ENCODE data around the gene SYTL1. TPM values are rescaled to one million over a fixed set of nuclear protein-coding genes. Genes with fewer than 3 reads are reported as not detected.
A peak's percentile ranks its signal among the peaks of the same experiment; 100 is the strongest.

Gene SYTL1
- total and polyA plus RNA-seq, 9 of the 15 experiments (the other 6 are each of a cell fraction or from before 2014, with no cell fraction given) = 0.04 to 9.3 (median 1.7) TPM

- peak; percentile 52 for TF ChIP-seq VEZF1 (CRISPR knock-in tag; IDR thresholded peaks at IDR 0.05)
- no peak for TF ChIP-seq ELF1 (tag; IDR thresholded peaks at IDR 0.05)
- TF ChIP-seq ZNF316 (IDR thresholded peaks at IDR 0.05) = no peak
- TF ChIP-seq HDAC2 (IDR thresholded peaks at IDR 0.05) = 0 out of 2 replicates have a peak, but pooled peaks have one; percentile 68
- 0 out of 2 replicates have a peak, but pooled peaks have one; percentile 18 for TF ChIP-seq GABPA (tag; conservative IDR thresholded peaks at IDR 0.05; ENCODE audit: low read depth)
- no peak for TF ChIP-seq TCF7L2 (IDR thresholded peaks at IDR 0.05; ENCODE audit: low read depth, low read length)
- TF ChIP-seq ZNF12 (CRISPR knock-in tag; IDR thresholded peaks at IDR 0.05) = 0 out of 2 replicates have a peak, but pooled peaks have one; percentile 9
- TF ChIP-seq ZNF407 (IDR thresholded peaks at IDR 0.05; ENCODE audit: low read depth) = no peak
- no peak for TF ChIP-seq COPS2 (conservative IDR thresholded peaks at IDR 0.05)
- TF ChIP-seq E2F1 (CRISPR knock-in tag; IDR thresholded peaks at IDR 0.05) = peak; percentile 72; the same call in 1 of the 2 replicates
- TF ChIP-seq ZFX (CRISPR knock-in tag; IDR thresholded peaks at IDR 0.05) = peak; percentile 62
- no peak; the same call in 1 of the 2 replicates for TF ChIP-seq SMARCC2 (IDR thresholded peaks at IDR 0.05; ENCODE audit: low read depth)
- TF ChIP-seq ZNF140 (CRISPR knock-in tag; IDR thresholded peaks at IDR 0.05) = no peak
- no peak for TF ChIP-seq THAP7 (CRISPR knock-in tag; IDR thresholded peaks at IDR 0.05)
Measured at GRCh38 chr1:27366411-27367159, 24.8 kb downstream of the SYTL1 start, which contains the start of gene MAP3K6 (continued).

Measured in K562 (cell line).